HEK293T (cell line): ENCODE data around the gene ADK.

Experiments used
- BHLHE40 ChIP-seq: fragments of 450-650 bp; IDR thresholded peaks from 2 replicates; pipeline ENCODE4 v1.6.1; 2016; ENCODE audit warnings: mild to moderate bottlenecking, moderate library complexity, borderline replicate concordance
- CTBP1 ChIP-seq: fragments of 450-650 bp; IDR thresholded peaks from 2 replicates; pipeline ENCODE4 v1.6.1; 2016; ENCODE audit warnings: borderline replicate concordance
- FOXK2 ChIP-seq: fragments of 450-650 bp; IDR thresholded peaks from 2 replicates; pipeline ENCODE4 v1.6.1; 2016; ENCODE audit warnings: mild to moderate bottlenecking
- SP1 ChIP-seq: fragments of 450-650 bp; IDR thresholded peaks from 2 replicates; pipeline ENCODE4 v1.6.1; 2017
- SUZ12 ChIP-seq: fragments of 450-650 bp; IDR thresholded peaks from 2 replicates; pipeline ENCODE4 v1.6.1; 2016; ENCODE audit warnings: mild to moderate bottlenecking
- TARDBP ChIP-seq: fragments of 450-650 bp; IDR thresholded peaks from 2 replicates; pipeline ENCODE4 v1.6.1; 2016
- ZNF384 ChIP-seq: fragments of 450-650 bp; IDR thresholded peaks from 2 replicates; pipeline ENCODE4 v1.6.1; 2016

DNA sequence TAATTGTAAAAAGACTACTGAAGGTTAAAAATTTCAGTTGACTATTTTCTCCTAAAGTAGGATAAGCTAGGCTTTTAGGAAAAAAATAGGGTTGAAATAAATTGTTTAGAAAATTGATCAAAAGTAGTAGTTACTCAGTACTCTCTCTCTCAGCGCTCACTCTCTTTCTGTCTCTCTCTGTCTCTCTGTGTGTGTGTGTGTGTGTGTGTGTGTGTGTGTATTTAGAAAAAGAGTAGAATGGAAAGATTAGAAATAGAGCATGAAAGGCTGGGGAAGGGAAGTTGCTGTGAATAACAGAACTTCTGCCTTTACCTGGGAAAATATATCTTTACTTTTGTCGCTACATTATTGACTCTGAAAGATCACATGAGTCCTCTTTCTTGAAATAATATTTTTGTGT is 20.6 kb downstream of the ADK start:
- TF ChIP-seq ZNF384 (no peak), CTBP1 (no peak), FOXK2 (no peak), SP1 (no peak), TARDBP (no peak), SUZ12 (no peak), BHLHE40 (no peak)
